Suprapubic skin (tissue), 4 donors: ENCODE data around the gene KRT6B. TPM values are rescaled to one million over a fixed set of nuclear protein-coding genes. Genes with fewer than 3 reads are reported as not detected.
A peak's percentile ranks its signal among the peaks of the same experiment; 100 is the strongest.

ENCODE experiments used
- DNase-seq, 2 donors: peaks; one replicate each; pipeline ENCODE4 v3.0.0-alpha.2; 2019; ENCODE audit warnings: low spot score in 2 of 2
- H3K27ac ChIP-seq: fragments of 200-600 bp; sonication (generic); one replicate; pipeline ENCODE4 v1.5.1; 2019
- H3K27me3 ChIP-seq: fragments of 200-600 bp; sonication (generic); one replicate; pipeline ENCODE4 v1.5.1; 2019
- H3K36me3 ChIP-seq: fragments of 200-600 bp; sonication (generic); one replicate; pipeline ENCODE4 v1.5.1; 2019
- H3K4me1 ChIP-seq: fragments of 200-600 bp; sonication (generic); one replicate; pipeline ENCODE4 v1.5.1; 2019
- H3K4me3 ChIP-seq: fragments of 200-600 bp; sonication (generic); one replicate; pipeline ENCODE4 v1.5.1; 2019; ENCODE audit warnings: mild to moderate bottlenecking
- H3K9me3 ChIP-seq: fragments of 200-600 bp; sonication (generic); one replicate; pipeline ENCODE4 v1.5.1; 2019
- CTCF ChIP-seq, 2 donors: fragments of 200-600 bp in 1 of 2; fragments of 450-650 bp in 1 of 2; sonication (generic) in 1 of 2; IDR thresholded peaks; one replicate each; pipeline ENCODE4 v1.5.1; 2016 to 2019; ENCODE audit warnings: antibody characterized with exemption in 2 of 2, mild to moderate bottlenecking in 1 of 2, moderate library complexity in 1 of 2
- EP300 ChIP-seq: sonication (generic); formaldehyde crosslinking; IDR thresholded peaks from one replicate; pipeline ENCODE4 v1.6.1; 2017; ENCODE audit warnings: antibody characterized with exemption
- POLR2A ChIP-seq, 2 donors: fragments of 450-650 bp; IDR thresholded peaks; one replicate each; pipeline ENCODE4 v1.6.1; 2017; ENCODE audit warnings: antibody characterized with exemption in 2 of 2, mild to moderate bottlenecking in 2 of 2, moderate library complexity in 2 of 2
- POLR2AphosphoS5 ChIP-seq, 3 donors: sonication (generic); formaldehyde crosslinking; IDR thresholded peaks; one replicate each; pipeline ENCODE4 v1.6.1; 2017; ENCODE audit warnings: antibody characterized with exemption in 3 of 3
- WGBS: methylation state at CpG from one replicate; pipeline ENCODE4 v1.1.5; 2018; 5-methylcytosine and 5-hydroxymethylcytosine counted together
- total RNA-seq, 4 donors: library from RNA; depleted of rRNA; stranded (reverse); fragments of >200 nt; gene quantifications; one replicate each; pipeline ENCODE4 v1.1.0, GENCODE V29; 2016

KRT6B gene
- total RNA-seq, 4 donors from 2014 or later = 44.8 to 765 (median 249) TPM

GRCh38 chr12:52439845-52440244 lies 12.1 kb downstream of the KRT6B start:
- H3K36me3 ChIP-seq = no peaks in the 10 kb centered on the region
- peaks cover 14% of the 10 kb centered on the region for H3K4me1 ChIP-seq
- no peak overlapping the region for H3K4me3 ChIP-seq
- no peak for TF ChIP-seq EP300
- no peak for TF ChIP-seq POLR2AphosphoS5 (IDR thresholded peaks at IDR 0.05)
- no peak for TF ChIP-seq POLR2A (IDR thresholded peaks at IDR 0.05)
- TF ChIP-seq CTCF (IDR thresholded peaks at IDR 0.05) = no peak
- 72% methylated on average over 2 of the region's 2 CpGs for WGBS
- DNase-seq = no peak
- no peaks in the 10 kb centered on the region for H3K9me3 ChIP-seq
- H3K27me3 ChIP-seq = peaks cover 10% of the 10 kb centered on the region
- H3K27ac ChIP-seq = no peak overlapping the region

GRCh38 chr12:52439420-52439819 lies 12.5 kb downstream of the KRT6B start:
- Histone ChIP-seq H3K9me3 (no peaks in the 10 kb centered on the region), H3K36me3 (no peaks in the 10 kb centered on the region), H3K27ac (no peak overlapping the region), H3K4me3 (no peak overlapping the region), H3K4me1 (peaks cover 14% of the 10 kb centered on the region), H3K27me3 (peaks cover 10% of the 10 kb centered on the region)
- WGBS = 79% methylated on average over 5 of the region's 8 CpGs
- peak in 1 of 2 donors; percentile 67 for DNase-seq
- TF ChIP-seq POLR2AphosphoS5 (IDR thresholded peaks at IDR 0.05) = no peak
- TF ChIP-seq POLR2A (IDR thresholded peaks at IDR 0.05) = no peak
- TF ChIP-seq EP300 = no peak
- TF ChIP-seq CTCF (IDR thresholded peaks at IDR 0.05) = no peak

- 70% methylated on average over 6 of the region's 8 CpGs for WGBS
- peak in 1 of 2 donors; percentile 56 for DNase-seq
- Histone ChIP-seq H3K27ac (no peak overlapping the region), H3K4me1 (peaks cover 14% of the 10 kb centered on the region), H3K9me3 (no peaks in the 10 kb centered on the region), H3K27me3 (peaks cover 14% of the 10 kb centered on the region), H3K4me3 (no peak overlapping the region), H3K36me3 (no peaks in the 10 kb centered on the region)
- TF ChIP-seq POLR2AphosphoS5 (IDR thresholded peaks at IDR 0.05) (no peak), CTCF (IDR thresholded peaks at IDR 0.05) (no peak), POLR2A (IDR thresholded peaks at IDR 0.05) (no peak), EP300 (no peak)
These were observed 13.3 kb downstream of the KRT6B start for GRCh38 chr12:52438305-52439301.

GRCh38 chr12:52437508-52437907 lies 14.4 kb downstream of the KRT6B start:
- Histone ChIP-seq H3K27ac (no peak overlapping the region), H3K4me3 (no peak overlapping the region), H3K27me3 (peaks cover 22% of the 10 kb centered on the region), H3K4me1 (peaks cover 14% of the 10 kb centered on the region), H3K9me3 (no peaks in the 10 kb centered on the region), H3K36me3 (no peaks in the 10 kb centered on the region)
- no peak for TF ChIP-seq POLR2AphosphoS5 (IDR thresholded peaks at IDR 0.05)
- no peak for TF ChIP-seq POLR2A (IDR thresholded peaks at IDR 0.05)
- TF ChIP-seq CTCF (IDR thresholded peaks at IDR 0.05) = no peak
- TF ChIP-seq EP300 = no peak
- 88% methylated on average over 6 of the region's 9 CpGs for WGBS
- peak in 1 of 2 donors; percentile 77 for DNase-seq

- peaks cover 22% of the 10 kb centered on the region for H3K27me3 ChIP-seq
- H3K36me3 ChIP-seq = no peaks in the 10 kb centered on the region
- H3K4me3 ChIP-seq = no peak overlapping the region
- peaks cover 14% of the 10 kb centered on the region for H3K4me1 ChIP-seq
- H3K27ac ChIP-seq = no peak overlapping the region
- 75% methylated on average over 9 of the region's 9 CpGs for WGBS
- peak in 1 of 2 donors; percentile 44 for DNase-seq
- no peaks in the 10 kb centered on the region for H3K9me3 ChIP-seq
- no peak for TF ChIP-seq EP300
These were observed 15.0 kb downstream of the KRT6B start for GRCh38 chr12:52436828-52437474.
